Astrocyte (in vitro differentiated cells and primary cell): ENCODE results near the gene RPSA.
"Not testable (repeated sequence)": the region's sequence is repeated elsewhere in the genome, so short reads cannot be mapped to it uniquely, and the experiment has no call there.

ENCODE experiments used
- CTCF ChIP-seq: IDR thresholded peaks from 2 replicates; pipeline ENCODE4 v1.5.1; 2011; ENCODE audit warnings: low read depth, mild to moderate bottlenecking, inconsistent platforms, low read length, moderate library complexity; ENCODE audit not compliant: insufficient read depth
- EZH2 ChIP-seq: IDR thresholded peaks from 2 replicates; pipeline ENCODE4 v1.6.1; 2012; ENCODE audit warnings: mild to moderate bottlenecking, low read length, inconsistent platforms; ENCODE audit not compliant: insufficient read depth

- TF ChIP-seq CTCF, EZH2: not testable (repeated sequence)
Observed at GRCh38 chr3:39416998-39417397, 10.5 kb downstream of the RPSA start.
